IMR-90 (cell line): ENCODE measurements around the gene BCAP31. TPM values are rescaled to one million over a fixed set of nuclear protein-coding genes. Genes with fewer than 3 reads are reported as not detected.

Source experiments
- ATAC-seq: fragments of 200-7000 bp; cut with Tn5 transposase; 2 replicates; pipeline ENCODE4 v1.9.1; 2020; ENCODE audit warnings: low read depth, mild to moderate bottlenecking, moderate library complexity
- BruUV-seq: library from RNA; stranded (reverse); fragments of 400-500 nt; replicated peaks from 2 replicates; lab custom pipeline; 2021; lab: Mats Ljungman, UMichigan
- CTCF ChIA-PET: fragments of 300-600 bp; formaldehyde crosslinking; extraction: SDS; loops from one replicate; lab custom pipeline; 2021; ENCODE audit warnings: antibody characterized with exemption; lab: Yijun Ruan, JAX
- POLR2A ChIA-PET: fragments of 300-600 bp; sonication (Branson Sonifier 250); formaldehyde crosslinking; loops from one replicate; lab custom pipeline; 2022; ENCODE audit warnings: antibody characterized with exemption; ENCODE audit not compliant: unreplicated experiment; lab: Charles Lee
- DNase-seq: peaks from one replicate; pipeline ENCODE4 v3.0.0; 2013
- H2AFZ ChIP-seq: replicated peaks from 2 replicates; pipeline ENCODE3; 2013; ENCODE audit warnings: low read length, mild to moderate bottlenecking; ENCODE audit not compliant: poor library complexity
- H2AK5ac ChIP-seq: 2 replicates; pipeline ENCODE4 v1.6.1; 2013; ENCODE audit warnings: low read depth, low read length, inconsistent platforms
- H2AK9ac ChIP-seq: replicated peaks from 2 replicates; pipeline ENCODE3; 2013; ENCODE audit warnings: mild to moderate bottlenecking, low read depth, low read length, moderate library complexity; ENCODE audit not compliant: poor library complexity
- H2BK120ac ChIP-seq: 2 replicates; pipeline ENCODE4 v1.6.1; 2013; ENCODE audit warnings: low read depth, low read length, inconsistent platforms
- H2BK15ac ChIP-seq: 3 replicates; pipeline ENCODE4 v1.6.1; 2013; ENCODE audit warnings: low read depth, low read length, inconsistent platforms
- H2BK20ac ChIP-seq: 2 replicates; pipeline ENCODE4 v1.6.1; 2013; ENCODE audit warnings: low read depth, mild to moderate bottlenecking, inconsistent platforms, low read length, moderate library complexity
- H2BK5ac ChIP-seq: 2 replicates; pipeline ENCODE4 v1.6.1; 2013; ENCODE audit warnings: mild to moderate bottlenecking, low read depth, low read length, inconsistent platforms; ENCODE audit not compliant: poor library complexity, severe bottlenecking
- H3K14ac ChIP-seq: replicated peaks from 2 replicates; pipeline ENCODE4 v1.6.1; 2013; ENCODE audit warnings: low read depth, low read length, inconsistent platforms
- H3K18ac ChIP-seq: 2 replicates; pipeline ENCODE4 v1.6.1; 2013; ENCODE audit warnings: low read depth, low read length, control low read depth
- H3K23ac ChIP-seq: 2 replicates; pipeline ENCODE4 v1.6.1; 2013; ENCODE audit warnings: low read depth, low read length, inconsistent platforms
- H3K27ac ChIP-seq: 2 replicates; pipeline ENCODE4 v1.5.1; 2013; ENCODE audit warnings: mild to moderate bottlenecking, control low read depth, low read length; ENCODE audit not compliant: insufficient read depth
- H3K27me3 ChIP-seq: 2 replicates; pipeline ENCODE4 v1.6.1; 2013; ENCODE audit warnings: low read length; ENCODE audit not compliant: control insufficient read depth, insufficient read depth
- H3K36me3 ChIP-seq: 2 replicates; pipeline ENCODE4 v1.6.1; 2013; ENCODE audit warnings: low read length, mixed read lengths; ENCODE audit not compliant: control insufficient read depth, insufficient read depth
- H3K4ac ChIP-seq: 2 replicates; pipeline ENCODE4 v1.6.1; 2013; ENCODE audit warnings: low read depth, low read length, inconsistent platforms
- H3K4me1 ChIP-seq: 2 replicates; pipeline ENCODE4 v1.6.1; 2013; ENCODE audit warnings: low read length, mixed read lengths; ENCODE audit not compliant: control insufficient read depth, insufficient read depth
- H3K4me2 ChIP-seq: 2 replicates; pipeline ENCODE4 v1.6.1; 2013; ENCODE audit warnings: low read depth, mild to moderate bottlenecking, control low read depth, low read length, moderate library complexity
- H3K4me3 ChIP-seq: 2 replicates; pipeline ENCODE4 v1.5.1; 2013; ENCODE audit warnings: low read depth, mild to moderate bottlenecking, control low read depth, low read length, moderate library complexity; ENCODE audit not compliant: insufficient read depth
- H3K56ac ChIP-seq: 2 replicates; pipeline ENCODE4 v1.6.1; 2013; ENCODE audit warnings: low read length, inconsistent platforms; ENCODE audit not compliant: insufficient read depth; ENCODE audit errors: extremely low read depth
- H3K79me1 ChIP-seq, 2 experiments: 2 replicates each; pipeline ENCODE4 v1.6.1; 2013; ENCODE audit warnings: low read length in 2 of 2, inconsistent platforms in 1 of 2, low read depth in 1 of 2
- H3K9ac ChIP-seq: 2 replicates; pipeline ENCODE4 v1.6.1; 2013; ENCODE audit warnings: low read depth, low read length, control low read depth
- H3K9me1 ChIP-seq: 2 replicates; pipeline ENCODE4 v1.6.1; 2013; ENCODE audit warnings: low read length, inconsistent platforms; ENCODE audit not compliant: insufficient read depth
- H3K9me3 ChIP-seq: 2 replicates; pipeline ENCODE4 v1.6.1; 2013; ENCODE audit warnings: low read length; ENCODE audit not compliant: control insufficient read depth, insufficient read depth
- H4K20me1 ChIP-seq: 2 replicates; pipeline ENCODE4 v1.6.1; 2013; ENCODE audit warnings: low read length, inconsistent platforms; ENCODE audit not compliant: insufficient read depth
- H4K5ac ChIP-seq: 2 replicates; pipeline ENCODE4 v1.6.1; 2013; ENCODE audit warnings: mild to moderate bottlenecking, low read depth, low read length, control low read depth
- H4K8ac ChIP-seq, 2 experiments: 2 replicates each; pipeline ENCODE4 v1.6.1; 2013; ENCODE audit warnings: low read depth in 2 of 2, low read length in 2 of 2, control low read depth in 1 of 2, inconsistent platforms in 1 of 2
- H4K91ac ChIP-seq: 2 replicates; pipeline ENCODE4 v1.6.1; 2013; ENCODE audit warnings: low read depth, low read length, inconsistent platforms; ENCODE audit not compliant: insufficient read depth
- CHD1 ChIP-seq: IDR thresholded peaks from 2 replicates; pipeline ENCODE4 v1.6.1; 2012; ENCODE audit warnings: low read depth, low read length, improper control_type of control experiment
- FOS ChIP-seq: fragments of 150-350 bp; IDR thresholded peaks from 2 replicates; pipeline ENCODE4 v1.6.1; 2016; ENCODE audit warnings: low read depth, low read length
- MAFK ChIP-seq: IDR thresholded peaks from 2 replicates; pipeline ENCODE4 v1.6.1; 2012; ENCODE audit warnings: low read depth, low read length, improper control_type of control experiment
- MAZ ChIP-seq: IDR thresholded peaks from 2 replicates; pipeline ENCODE4 v1.6.1; 2012; ENCODE audit warnings: low read depth, mild to moderate bottlenecking, low read length, improper control_type of control experiment, moderate library complexity, borderline replicate concordance
- NFE2L2 ChIP-seq: fragments of 150-350 bp; IDR thresholded peaks from 2 replicates; pipeline ENCODE4 v1.6.1; 2016; ENCODE audit warnings: low read depth, mild to moderate bottlenecking, low read length
- RAD21 ChIP-seq: IDR thresholded peaks from 2 replicates; pipeline ENCODE4 v1.6.1; 2012; ENCODE audit warnings: low read length, improper control_type of control experiment
- RCOR1 ChIP-seq: IDR thresholded peaks from 2 replicates; pipeline ENCODE4 v1.6.1; 2012; ENCODE audit warnings: mild to moderate bottlenecking, low read length, improper control_type of control experiment; ENCODE audit not compliant: insufficient replicate concordance
- RFX5 ChIP-seq: IDR thresholded peaks from 2 replicates; pipeline ENCODE4 v1.8.0; 2012; ENCODE audit warnings: low read depth, mild to moderate bottlenecking, low read length, moderate library complexity
- SMC3 ChIP-seq: fragments of 150-350 bp; IDR thresholded peaks from 2 replicates; pipeline ENCODE4 v1.6.1; 2016; ENCODE audit warnings: low read depth, mild to moderate bottlenecking, antibody characterized with exemption, low read length, moderate library complexity
- WGBS, 2 experiments: methylation state at CpG; one replicate each; pipeline versions ENCODE4 v1.1.5 to v1.1.7; 2013; ENCODE audit warnings: missing lambda C conversion rate in 2 of 2; ENCODE audit not compliant: insufficient read length in 1 of 2; ENCODE audit errors: extremely low coverage in 2 of 2; 5-methylcytosine and 5-hydroxymethylcytosine counted together
- dilution Hi-C: fragments of 300-500 bp; cut with HindIII; formaldehyde crosslinking; loops from one replicate; pipeline ENCODE4 v1.14.3; 2018; ENCODE audit warnings: low sequenced_read_pairs; ENCODE audit not compliant: unreplicated experiment
- in situ Hi-C: fragments of 300-500 bp; cut with MboI; formaldehyde crosslinking; loops from 3 replicates; pipeline ENCODE4 v1.14.3; 2019; ENCODE audit warnings: low sequenced_read_pairs, inconsistent platforms, mixed read lengths
- intact Hi-C: fragments of 100-400 bp; cut with micrococcal nuclease; formaldehyde crosslinking; loops from 2 replicates; pipeline ENCODE4 v1.10.0; 2022
- polyA plus RNA-seq, 3 experiments: library from polyadenylated mRNA; depleted of rRNA; stranded (reverse); fragments of >200 nt; gene quantifications; 2 replicates each; pipeline ENCODE4 v1.2.3, GENCODE V29; 2012; ENCODE audit warnings: low replicate concordance in 1 of 3
- total RNA-seq: library from RNA; depleted of rRNA; stranded (reverse); fragments of >200 nt; gene quantifications from 2 replicates; pipeline ENCODE4 v1.2.3, GENCODE V29; 2012
- TF ChIP-seq, protein P1 (sequence below): conservative IDR thresholded peaks from 2 replicates; pipeline ENCODE4 v1.5.1; 2012; ENCODE audit warnings: mild to moderate bottlenecking, low read depth, low read length, improper control_type of control experiment
- TF ChIP-seq, protein P2 (sequence below): fragments of 150-350 bp; IDR thresholded peaks from 2 replicates; pipeline ENCODE4 v1.6.1; 2016; ENCODE audit warnings: low read depth, mild to moderate bottlenecking, low read length, moderate library complexity, borderline replicate concordance
- TF ChIP-seq, protein P3 (sequence below): fragments of 150-350 bp; IDR thresholded peaks from 2 replicates; pipeline ENCODE4 v1.6.1; 2017; ENCODE audit warnings: mild to moderate bottlenecking, antibody characterized with exemption, low read length, low read depth

BCAP31 gene
- total and polyA plus RNA-seq, 2 of the 4 experiments (the other 2 are of a cell fraction): 125 to 244 TPM

DNA sequence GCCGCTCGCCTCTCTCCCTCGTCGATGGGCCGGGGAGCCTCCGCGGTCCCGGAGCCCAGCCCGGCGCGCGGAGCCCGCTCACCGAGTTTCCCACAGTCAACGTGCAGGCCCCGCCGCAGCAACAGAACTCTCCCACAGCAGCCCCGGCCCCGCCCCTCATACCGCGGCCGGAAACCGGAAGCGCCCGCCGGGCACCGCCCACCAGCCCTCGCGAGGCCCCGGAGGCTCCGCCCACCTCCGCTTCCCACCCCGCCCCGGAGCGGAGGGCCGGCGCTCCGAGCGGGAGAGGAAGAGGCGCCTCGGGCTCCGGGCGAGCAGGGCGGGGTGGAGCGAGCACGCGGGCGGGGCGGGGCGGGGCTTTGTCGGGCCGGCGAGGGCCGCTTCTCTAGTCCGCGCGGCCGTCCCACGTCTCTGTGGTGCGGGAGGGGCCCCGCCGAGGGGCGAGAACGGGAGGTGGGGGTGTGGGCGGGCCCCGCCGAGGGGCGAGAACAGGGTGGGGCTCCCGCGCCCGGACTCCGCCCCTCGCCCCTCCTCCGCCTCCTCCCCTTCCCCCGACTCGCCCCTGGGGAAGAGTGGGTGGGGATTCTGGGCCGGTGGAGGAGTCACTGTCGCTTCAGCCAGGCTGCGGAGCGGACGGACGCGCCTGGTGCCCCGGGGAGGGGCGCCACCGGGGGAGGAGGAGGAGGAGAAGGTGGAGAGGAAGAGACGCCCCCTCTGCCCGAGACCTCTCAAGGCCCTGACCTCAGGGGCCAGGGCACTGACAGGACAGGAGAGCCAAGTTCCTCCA is at the start of gene BCAP31, which contains the start of gene ABCD1 (continued):
- TF ChIP-seq FOS (no peak), RCOR1 (no peak), MAFK (no peak), CHD1 (no peak), SMC3 (no peak)

DNA sequence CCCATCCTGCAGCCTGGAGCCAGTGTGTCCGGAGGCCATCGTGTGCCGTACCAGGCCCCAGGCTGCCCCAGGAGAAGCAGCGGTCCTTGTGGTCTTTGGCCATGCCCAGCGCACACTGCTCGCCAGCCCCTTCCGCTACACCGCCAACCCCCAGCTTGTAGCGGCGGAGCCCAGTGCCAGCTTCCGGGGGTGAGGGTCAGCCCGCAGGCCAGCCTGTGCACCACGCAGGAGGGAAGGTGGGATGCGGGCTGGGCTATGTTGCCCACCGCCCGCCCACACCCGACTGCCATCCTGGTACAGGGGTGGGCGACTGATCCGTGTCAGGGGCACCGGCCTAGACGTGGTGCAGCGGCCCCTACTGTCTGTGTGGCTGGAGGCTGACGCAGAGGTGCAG is 49.0 kb upstream of the BCAP31 start:
- WGBS, 2 experiments: 94% methylated on average over 11 of the region's 23 CpGs; no CpG with 5 or more reads in 1 of the 2 experiments
- no peaks in the 10 kb centered on the region; the same call in 1 of the 2 replicates for H3K9me3 ChIP-seq
- no peak for ATAC-seq
- no peaks in the 10 kb centered on the region for H3K4me1 ChIP-seq
- no peak overlapping the region for H3K4me2 ChIP-seq
- H4K5ac ChIP-seq: no peak overlapping the region
- in situ Hi-C loops: no loop called here
- CTCF ChIA-PET: no interaction called here
- POLR2A ChIA-PET: no interaction called here
- no peak overlapping the region for H3K18ac ChIP-seq
- H3K27ac ChIP-seq: no peak overlapping the region
- dilution Hi-C loops: no loop called here
- H2BK120ac ChIP-seq: no peak overlapping the region
- no peak overlapping the region for H3K9ac ChIP-seq
- H3K23ac ChIP-seq: no peak overlapping the region
- intact Hi-C loops: no loop called here
- H3K79me1 ChIP-seq: no peaks in the 10 kb centered on the region
- H2AFZ ChIP-seq: no peak overlapping the region
- no peak overlapping the region for H3K14ac ChIP-seq
- H3K4ac ChIP-seq: no peak overlapping the region
- no peaks in the 10 kb centered on the region for H3K27me3 ChIP-seq
- H3K36me3 ChIP-seq: peaks cover 4% of the 10 kb centered on the region; the same call in 1 of the 2 replicates
- no peak overlapping the region for H2BK5ac ChIP-seq
- H3K4me3 ChIP-seq: no peak overlapping the region
- no peak overlapping the region for H2AK5ac ChIP-seq
- no peak overlapping the region for H4K91ac ChIP-seq
- no peak overlapping the region for H2AK9ac ChIP-seq
- H4K20me1 ChIP-seq: no peaks in the 10 kb centered on the region
- no peaks in the 10 kb centered on the region for H3K9me1 ChIP-seq
- H3K56ac ChIP-seq: no peak overlapping the region
- no peak overlapping the region for H2BK15ac ChIP-seq
- BruUV-seq: no TSS peak
- no peak overlapping the region for H2BK20ac ChIP-seq
- no peak for DNase-seq
- no peak overlapping the region for H4K8ac ChIP-seq
- TF ChIP-seq, protein P1, sequence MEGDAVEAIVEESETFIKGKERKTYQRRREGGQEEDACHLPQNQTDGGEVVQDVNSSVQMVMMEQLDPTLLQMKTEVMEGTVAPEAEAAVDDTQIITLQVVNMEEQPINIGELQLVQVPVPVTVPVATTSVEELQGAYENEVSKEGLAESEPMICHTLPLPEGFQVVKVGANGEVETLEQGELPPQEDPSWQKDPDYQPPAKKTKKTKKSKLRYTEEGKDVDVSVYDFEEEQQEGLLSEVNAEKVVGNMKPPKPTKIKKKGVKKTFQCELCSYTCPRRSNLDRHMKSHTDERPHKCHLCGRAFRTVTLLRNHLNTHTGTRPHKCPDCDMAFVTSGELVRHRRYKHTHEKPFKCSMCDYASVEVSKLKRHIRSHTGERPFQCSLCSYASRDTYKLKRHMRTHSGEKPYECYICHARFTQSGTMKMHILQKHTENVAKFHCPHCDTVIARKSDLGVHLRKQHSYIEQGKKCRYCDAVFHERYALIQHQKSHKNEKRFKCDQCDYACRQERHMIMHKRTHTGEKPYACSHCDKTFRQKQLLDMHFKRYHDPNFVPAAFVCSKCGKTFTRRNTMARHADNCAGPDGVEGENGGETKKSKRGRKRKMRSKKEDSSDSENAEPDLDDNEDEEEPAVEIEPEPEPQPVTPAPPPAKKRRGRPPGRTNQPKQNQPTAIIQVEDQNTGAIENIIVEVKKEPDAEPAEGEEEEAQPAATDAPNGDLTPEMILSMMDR: no peak
- TF ChIP-seq, protein P2, sequence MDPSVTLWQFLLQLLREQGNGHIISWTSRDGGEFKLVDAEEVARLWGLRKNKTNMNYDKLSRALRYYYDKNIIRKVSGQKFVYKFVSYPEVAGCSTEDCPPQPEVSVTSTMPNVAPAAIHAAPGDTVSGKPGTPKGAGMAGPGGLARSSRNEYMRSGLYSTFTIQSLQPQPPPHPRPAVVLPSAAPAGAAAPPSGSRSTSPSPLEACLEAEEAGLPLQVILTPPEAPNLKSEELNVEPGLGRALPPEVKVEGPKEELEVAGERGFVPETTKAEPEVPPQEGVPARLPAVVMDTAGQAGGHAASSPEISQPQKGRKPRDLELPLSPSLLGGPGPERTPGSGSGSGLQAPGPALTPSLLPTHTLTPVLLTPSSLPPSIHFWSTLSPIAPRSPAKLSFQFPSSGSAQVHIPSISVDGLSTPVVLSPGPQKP: no peak
- TF ChIP-seq RAD21 (no peak), RFX5 (no peak), MAFK (no peak), MAZ (no peak), CHD1 (no peak), SMC3 (no peak), NFE2L2 (no peak)
- TF ChIP-seq, protein P3, sequence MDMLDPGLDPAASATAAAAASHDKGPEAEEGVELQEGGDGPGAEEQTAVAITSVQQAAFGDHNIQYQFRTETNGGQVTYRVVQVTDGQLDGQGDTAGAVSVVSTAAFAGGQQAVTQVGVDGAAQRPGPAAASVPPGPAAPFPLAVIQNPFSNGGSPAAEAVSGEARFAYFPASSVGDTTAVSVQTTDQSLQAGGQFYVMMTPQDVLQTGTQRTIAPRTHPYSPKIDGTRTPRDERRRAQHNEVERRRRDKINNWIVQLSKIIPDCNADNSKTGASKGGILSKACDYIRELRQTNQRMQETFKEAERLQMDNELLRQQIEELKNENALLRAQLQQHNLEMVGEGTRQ: no peak
